KMS-11 (cell line): Measurements from ENCODE around the gene SLC26A1.
"Not testable (repeated sequence)": the region's sequence is repeated elsewhere in the genome, so short reads cannot be mapped to it uniquely, and the experiment has no call there.

Source experiments
- H2AFZ ChIP-seq: fragments of 200-600 bp; sonication (generic); 2 replicates; pipeline ENCODE4 v1.6.1; 2016; ENCODE audit warnings: antibody characterized with exemption, mixed run types, low read depth
- H3K27ac ChIP-seq: fragments of 200-600 bp; sonication (generic); 2 replicates; pipeline ENCODE4 v1.6.1; 2016; ENCODE audit warnings: mild to moderate bottlenecking, mixed run types
- H3K27me3 ChIP-seq: fragments of 200-600 bp; sonication (generic); 2 replicates; pipeline ENCODE4 v1.6.1; 2017; ENCODE audit warnings: mild to moderate bottlenecking, low read depth, mixed run types, moderate library complexity; ENCODE audit not compliant: insufficient read depth
- H3K36me3 ChIP-seq: fragments of 200-600 bp; sonication (generic); 2 replicates; pipeline ENCODE4 v1.6.1; 2017; ENCODE audit warnings: mild to moderate bottlenecking, mixed run types; ENCODE audit not compliant: insufficient read depth
- H3K4me1 ChIP-seq: fragments of 200-600 bp; sonication (generic); 2 replicates; pipeline ENCODE4 v1.6.1; 2016; ENCODE audit warnings: mild to moderate bottlenecking, low read depth, mixed run types; ENCODE audit not compliant: poor library complexity, severe bottlenecking
- H3K4me2 ChIP-seq: fragments of 200-600 bp; sonication (generic); 2 replicates; pipeline ENCODE4 v1.7.0; 2016; ENCODE audit warnings: mild to moderate bottlenecking, mixed run types
- H3K4me3 ChIP-seq: fragments of 200-600 bp; sonication (generic); IDR thresholded peaks from 2 replicates; pipeline ENCODE4 v1.6.1; 2017; ENCODE audit warnings: low read depth, low read length, mixed read lengths; ENCODE audit not compliant: insufficient read depth
- H3K79me2 ChIP-seq: fragments of 200-600 bp; sonication (generic); 2 replicates; pipeline ENCODE4 v1.6.1; 2016; ENCODE audit warnings: low read depth, mixed run types; ENCODE audit not compliant: insufficient read depth
- H3K9ac ChIP-seq: fragments of 200-600 bp; sonication (generic); 2 replicates; pipeline ENCODE4 v1.6.1; 2016; ENCODE audit warnings: mild to moderate bottlenecking, mixed run types
- H4K20me1 ChIP-seq: fragments of 200-600 bp; sonication (generic); 2 replicates; pipeline ENCODE4 v1.6.1; 2016; ENCODE audit warnings: mild to moderate bottlenecking, mixed run types; ENCODE audit not compliant: insufficient read depth
- CTCF ChIP-seq: fragments of 200-600 bp; sonication (generic); conservative IDR thresholded peaks from 2 replicates; pipeline ENCODE4 v1.6.1; 2017; ENCODE audit warnings: low read depth, mild to moderate bottlenecking, antibody characterized with exemption, low read length, moderate library complexity, mixed read lengths

Gene SLC26A1

GRCh38 chr4:1001561-1002130, 8.4 kb upstream of the SLC26A1 start:
- H3K36me3 ChIP-seq, result no peaks in the 10 kb centered on the region
- H3K79me2 ChIP-seq, result no peaks in the 10 kb centered on the region
- no peaks in the 10 kb centered on the region for H3K4me1 ChIP-seq
- no peak overlapping the region for H3K4me3 ChIP-seq
- no peak overlapping the region for H2AFZ ChIP-seq
- TF ChIP-seq CTCF, result no peak
- no peak overlapping the region for H3K27ac ChIP-seq
- no peaks in the 10 kb centered on the region for H4K20me1 ChIP-seq
- H3K4me2 ChIP-seq, result no peak overlapping the region
- no peak overlapping the region for H3K9ac ChIP-seq
- no peaks in the 10 kb centered on the region; the same call in 1 of the 2 replicates for H3K27me3 ChIP-seq

GRCh38 chr4:1000686-1001260, 7.6 kb upstream of the SLC26A1 start:
- Histone ChIP-seq H3K79me2 (no peaks in the 10 kb centered on the region), H3K4me3 (no peak overlapping the region), H3K36me3 (no peaks in the 10 kb centered on the region), H2AFZ (no peak overlapping the region), H3K27me3 (no peaks in the 10 kb centered on the region), H3K9ac (no peak overlapping the region), H3K4me2 (no peak overlapping the region), H3K4me1 (no peaks in the 10 kb centered on the region), H4K20me1 (no peaks in the 10 kb centered on the region), H3K27ac (no peak overlapping the region)
- TF ChIP-seq CTCF, result no peak

GRCh38 chr4:999882-1000425, 6.8 kb upstream of the SLC26A1 start:
- Histone ChIP-seq H3K79me2 (no peaks in the 10 kb centered on the region), H4K20me1 (no peaks in the 10 kb centered on the region), H3K36me3 (no peaks in the 10 kb centered on the region), H3K27ac (no peak overlapping the region), H2AFZ (no peak overlapping the region), H3K4me2 (no peak overlapping the region), H3K27me3 (no peaks in the 10 kb centered on the region), H3K4me3 (no peak overlapping the region), H3K9ac (no peak overlapping the region), H3K4me1 (no peaks in the 10 kb centered on the region)
- no peak for TF ChIP-seq CTCF

GRCh38 chr4:999240-999863, 6.1 kb upstream of the SLC26A1 start:
- H3K9ac ChIP-seq, H3K36me3 ChIP-seq, H3K27me3 ChIP-seq, H3K4me2 ChIP-seq, H2AFZ ChIP-seq, H3K79me2 ChIP-seq, H3K4me3 ChIP-seq, H4K20me1 ChIP-seq, H3K4me1 ChIP-seq, H3K27ac ChIP-seq: not testable (repeated sequence)
